ENCODE measurements around the gene ALPG.

ALPG gene

GRCh38 chr2:232385660-232386489 lies 20.8 kb upstream of the ALPG start:
- TF ChIP-seq CTCF (IDR thresholded peaks at IDR 0.05; ENCODE audit: insufficient read depth, low read depth, low read length, missing control alignments) = no peak
- H3K4me3 ChIP-seq (ENCODE audit: low read depth, low read length) = no peak overlapping the region
- no peak for DNase-seq (ENCODE audit: low read depth)

DNA sequence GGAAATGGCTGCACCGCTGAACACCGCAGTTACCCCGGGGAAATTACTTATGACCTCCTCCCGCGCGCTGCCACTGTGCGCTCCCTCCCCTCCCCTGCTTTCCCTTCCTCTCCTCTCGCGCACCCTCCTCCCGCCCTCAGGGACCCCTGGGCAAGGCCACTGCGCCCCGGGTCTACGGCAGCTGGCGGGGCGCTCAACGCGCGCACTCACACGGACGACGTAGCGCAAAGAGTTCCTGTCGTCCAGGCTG lies 20.2 kb upstream of the ALPG start:
- no peak for DNase-seq (ENCODE audit: low read depth)
- no peak overlapping the region for H3K4me3 ChIP-seq (ENCODE audit: low read depth, low read length)
- no peak for TF ChIP-seq CTCF (IDR thresholded peaks at IDR 0.05; ENCODE audit: insufficient read depth, low read depth, low read length, missing control alignments)

- no peak for DNase-seq (ENCODE audit: low read depth)
- no peak for TF ChIP-seq CTCF (IDR thresholded peaks at IDR 0.05; ENCODE audit: insufficient read depth, low read depth, low read length, missing control alignments)
- no peak overlapping the region for H3K4me3 ChIP-seq (ENCODE audit: low read depth, low read length)
Measured at GRCh38 chr2:232386740-232387450, 19.7 kb upstream of the ALPG start.

DNA sequence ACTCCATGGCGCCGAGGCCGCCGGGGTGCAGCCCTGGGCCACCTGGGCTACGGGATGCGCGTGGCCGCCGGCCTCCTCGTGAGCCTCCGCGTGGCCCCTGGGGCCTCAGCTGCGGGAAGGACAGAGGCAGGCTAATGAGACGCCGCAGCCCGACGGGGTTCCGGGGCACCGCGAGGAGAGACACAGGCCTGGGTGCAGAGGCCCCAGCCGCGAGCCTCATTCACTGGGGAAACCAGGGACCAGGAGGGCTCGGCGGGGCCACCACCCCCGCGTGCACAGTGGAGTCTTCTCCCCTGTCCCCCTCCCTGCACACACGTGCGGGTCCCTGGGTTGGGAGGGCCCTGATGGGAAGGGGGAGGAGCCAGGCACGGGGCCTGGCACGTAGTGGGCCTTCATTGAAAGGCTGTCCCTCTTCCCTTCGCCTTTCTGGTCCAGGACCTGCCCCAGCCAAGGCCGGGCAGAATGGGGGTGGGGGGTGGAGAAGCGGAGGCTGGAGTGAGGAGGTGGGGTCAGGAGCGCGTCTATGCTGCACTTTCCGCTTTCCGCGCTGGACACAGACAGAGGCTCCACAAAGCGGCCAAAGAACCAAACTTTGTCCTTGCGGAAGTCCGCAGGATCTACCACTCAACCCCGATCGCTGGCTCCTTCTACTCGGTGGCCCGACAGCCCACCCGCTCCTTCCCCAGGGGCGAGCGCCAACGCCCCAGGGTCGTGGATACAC lies 19.0 kb upstream of the ALPG start:
- H3K4me3 ChIP-seq (ENCODE audit: low read depth, low read length) = no peak overlapping the region
- no peak for DNase-seq (ENCODE audit: low read depth)
- no peak for TF ChIP-seq CTCF (IDR thresholded peaks at IDR 0.05; ENCODE audit: insufficient read depth, low read depth, low read length, missing control alignments)

DNA sequence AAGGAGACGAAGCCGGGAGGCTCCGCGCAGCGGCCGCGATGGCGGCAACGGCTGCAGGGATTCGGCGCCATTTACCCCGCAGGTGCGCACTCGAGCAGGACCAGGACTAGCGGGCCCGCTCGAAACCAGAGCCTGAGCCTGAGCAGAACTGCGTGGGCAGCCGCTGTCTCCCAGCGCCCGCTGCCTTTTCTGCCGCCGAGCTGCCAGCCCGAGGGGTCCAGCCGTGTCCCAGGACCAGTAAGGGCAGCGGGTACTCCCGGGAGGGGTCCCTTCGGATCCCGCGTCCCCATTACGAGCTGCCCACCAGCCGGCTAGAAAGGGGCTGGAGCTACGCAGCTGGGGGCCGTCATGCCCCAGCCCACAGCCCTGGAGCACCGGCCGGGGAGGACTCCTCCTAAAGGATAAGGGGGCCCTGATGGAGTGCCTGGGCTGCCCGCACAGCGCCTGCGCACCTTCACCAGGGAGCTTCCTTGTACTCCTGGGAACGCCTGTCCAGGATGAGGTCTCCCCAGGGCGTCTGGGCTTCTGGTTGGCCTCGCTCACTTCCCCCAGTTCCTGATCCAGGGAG lies 18.2 kb upstream of the ALPG start:
- no peak overlapping the region for H3K4me3 ChIP-seq (ENCODE audit: low read depth, low read length)
- no peak for TF ChIP-seq CTCF (IDR thresholded peaks at IDR 0.05; ENCODE audit: insufficient read depth, low read depth, low read length, missing control alignments)
- DNase-seq (ENCODE audit: low read depth) = no peak

DNA sequence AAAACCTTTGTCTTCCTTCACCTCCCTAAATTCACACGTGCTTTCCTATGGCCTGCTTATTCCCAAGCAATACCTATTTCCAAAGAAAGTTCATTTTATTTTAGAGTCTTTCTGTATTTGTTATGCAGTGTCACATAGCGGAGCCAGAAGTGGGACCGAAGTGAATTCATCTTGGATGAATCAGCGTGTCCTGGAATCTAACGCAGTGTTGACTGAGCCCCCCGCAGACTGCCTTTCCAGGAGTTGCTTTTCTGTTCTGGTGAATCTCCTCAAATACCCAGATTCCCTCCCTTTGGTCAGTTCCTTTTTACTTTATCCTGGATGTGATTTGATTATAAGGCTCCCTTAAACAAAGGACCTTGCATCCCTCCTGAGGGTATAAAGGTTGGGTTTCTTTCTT lies 17.3 kb upstream of the ALPG start:
- H3K4me3 ChIP-seq (ENCODE audit: low read depth, low read length) = no peak overlapping the region
- no peak for DNase-seq (ENCODE audit: low read depth)
- no peak for TF ChIP-seq CTCF (IDR thresholded peaks at IDR 0.05; ENCODE audit: insufficient read depth, low read depth, low read length, missing control alignments)

All from GM12865 (cell line).